ENCODE results near the gene HAX1. TPM values are rescaled to one million over a fixed set of nuclear protein-coding genes. Genes with fewer than 3 reads are reported as not detected.

Gene HAX1
- polyA plus RNA-seq, 1 of the 3 experiments (the other 2 are of a cell fraction), result 74.1 TPM

DNA sequence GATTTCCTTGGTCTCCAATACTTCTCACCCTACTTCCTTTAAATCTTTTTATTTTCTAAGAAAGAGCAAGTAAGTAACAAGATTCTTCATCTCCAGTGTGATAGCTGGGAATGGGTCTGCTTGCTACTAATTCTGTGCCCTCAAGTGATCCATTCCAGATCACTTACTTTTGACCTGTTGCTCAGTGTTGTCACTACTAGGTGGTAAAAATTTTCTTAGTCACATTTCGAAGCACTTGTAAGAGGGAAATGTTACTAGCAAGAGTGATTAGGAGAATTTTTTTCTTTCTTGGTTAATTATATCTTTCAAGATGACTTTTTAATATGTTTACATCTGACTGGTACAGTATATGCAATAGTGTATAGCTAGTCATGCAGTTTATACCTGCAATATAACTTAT lies 49.5 kb upstream of the HAX1 start:
- Histone ChIP-seq H3F3A (replicated peaks; ENCODE audit: insufficient read depth) (peaks cover 3% of the 10 kb centered on the region), H4K20me1 (ENCODE audit: insufficient read depth) (peaks cover 55% of the 10 kb centered on the region), H3K27ac (ENCODE audit: low read depth in 2 of 2, low read length in 1 of 2) (no peak overlapping the region; a peak in 1 of 4 replicates), H3K27me3 (ENCODE audit: insufficient read depth) (no peaks in the 10 kb centered on the region), H3K9ac (no peak overlapping the region), H3K9me2 (no peaks in the 10 kb centered on the region), H3K79me2 (ENCODE audit: insufficient read depth) (peaks cover 94% of the 10 kb centered on the region), H3K4me1 (ENCODE audit: control insufficient read depth in 1 of 2, insufficient read depth in 2 of 2, low read depth in 1 of 2, low read length in 1 of 2) (peaks cover 16 to 30% of the 10 kb centered on the region in 2 experiments), H3K4me3 (ENCODE audit: low read depth in 2 of 2, low read length in 1 of 2) (peak overlapping the region in 1 of 2 experiments; percentile 21; a peak in 1 of 4 replicates), H3K9me3 (no peaks in the 10 kb centered on the region), H2AFZ (ENCODE audit: low read depth) (no peak overlapping the region), H3K36me3 (replicated peaks in 1 of 2; ENCODE audit: control insufficient read depth in 1 of 2, insufficient read depth in 2 of 2, low read length in 1 of 2) (peaks cover 48 to 58% of the 10 kb centered on the region in 2 experiments), H3K4me2 (peak overlapping the region; percentile 76)
- POLR2A ChIA-PET, result interaction anchor here (0.6 to 1.6 kb wide), 3 partner anchors 12 to 233 kb away, joined by 3 to 5 read pairs (median 4); partner anchors contain the start of gene RPS27
- CTCF ChIA-PET, result interaction anchor here (0.8 to 2.7 kb wide), 6 partner anchors 14 to 112 kb away, joined by 3 to 9 read pairs (median 4); no protein-coding TSS in a partner anchor
- 95% methylated on average over 1 of the region's 1 CpG for WGBS (ENCODE audit: low lambda C conversion rate)
- no peak for DNase-seq
- TF ChIP-seq USF2 (IDR thresholded peaks at IDR 0.05; ENCODE audit: borderline replicate concordance, low read depth, low read length) (no peak), JUND (IDR thresholded peaks at IDR 0.05) (no peak), FOXM1 (IDR thresholded peaks at IDR 0.05; ENCODE audit: low read depth) (no peak)
- TF ChIP-seq, protein P1, sequence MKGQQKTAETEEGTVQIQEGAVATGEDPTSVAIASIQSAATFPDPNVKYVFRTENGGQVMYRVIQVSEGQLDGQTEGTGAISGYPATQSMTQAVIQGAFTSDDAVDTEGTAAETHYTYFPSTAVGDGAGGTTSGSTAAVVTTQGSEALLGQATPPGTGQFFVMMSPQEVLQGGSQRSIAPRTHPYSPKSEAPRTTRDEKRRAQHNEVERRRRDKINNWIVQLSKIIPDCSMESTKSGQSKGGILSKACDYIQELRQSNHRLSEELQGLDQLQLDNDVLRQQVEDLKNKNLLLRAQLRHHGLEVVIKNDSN (IDR thresholded peaks at IDR 0.05; ENCODE audit: borderline replicate concordance, low read depth), result no peak

DNA sequence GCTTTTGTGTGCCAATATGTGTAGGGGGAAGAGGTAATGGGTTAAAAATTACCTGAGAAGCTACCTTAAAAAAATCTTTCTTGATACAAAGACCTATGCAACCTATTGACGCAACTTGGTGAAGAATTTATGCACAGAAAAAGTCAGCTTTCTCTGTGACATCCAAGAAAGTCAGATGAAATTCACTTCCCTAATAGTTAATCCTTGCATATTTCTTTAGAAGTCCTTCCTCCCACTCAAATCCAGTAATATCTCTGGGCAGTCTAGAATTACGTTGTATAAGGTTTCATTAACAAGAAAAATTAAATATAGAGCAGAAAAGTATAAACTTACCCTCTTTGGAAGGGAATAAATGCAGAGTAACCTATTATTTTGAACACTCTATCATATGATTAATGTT lies 48.8 kb upstream of the HAX1 start:
- 80% methylated on average over 2 of the region's 2 CpGs for WGBS (ENCODE audit: low lambda C conversion rate)
- Histone ChIP-seq H3K4me3 (ENCODE audit: low read depth in 2 of 2, low read length in 1 of 2) (no peak overlapping the region), H4K20me1 (ENCODE audit: insufficient read depth) (peaks cover 58% of the 10 kb centered on the region), H3K79me2 (ENCODE audit: insufficient read depth) (peaks cover 94% of the 10 kb centered on the region), H3K9me2 (no peaks in the 10 kb centered on the region), H3K4me1 (ENCODE audit: control insufficient read depth in 1 of 2, insufficient read depth in 2 of 2, low read depth in 1 of 2, low read length in 1 of 2) (peaks cover 12 to 28% of the 10 kb centered on the region in 2 experiments), H3K27ac (ENCODE audit: low read depth in 2 of 2, low read length in 1 of 2) (no peak overlapping the region), H2AFZ (ENCODE audit: low read depth) (no peak overlapping the region), H3K27me3 (ENCODE audit: insufficient read depth) (no peaks in the 10 kb centered on the region), H3K4me2 (no peak overlapping the region), H3K9ac (no peak overlapping the region), H3K9me3 (no peaks in the 10 kb centered on the region), H3K36me3 (replicated peaks in 1 of 2; ENCODE audit: control insufficient read depth in 1 of 2, insufficient read depth in 2 of 2, low read length in 1 of 2) (peaks cover 48 to 57% of the 10 kb centered on the region in 2 experiments), H3F3A (replicated peaks; ENCODE audit: insufficient read depth) (peaks cover 3% of the 10 kb centered on the region)
- TF ChIP-seq, protein P2, sequence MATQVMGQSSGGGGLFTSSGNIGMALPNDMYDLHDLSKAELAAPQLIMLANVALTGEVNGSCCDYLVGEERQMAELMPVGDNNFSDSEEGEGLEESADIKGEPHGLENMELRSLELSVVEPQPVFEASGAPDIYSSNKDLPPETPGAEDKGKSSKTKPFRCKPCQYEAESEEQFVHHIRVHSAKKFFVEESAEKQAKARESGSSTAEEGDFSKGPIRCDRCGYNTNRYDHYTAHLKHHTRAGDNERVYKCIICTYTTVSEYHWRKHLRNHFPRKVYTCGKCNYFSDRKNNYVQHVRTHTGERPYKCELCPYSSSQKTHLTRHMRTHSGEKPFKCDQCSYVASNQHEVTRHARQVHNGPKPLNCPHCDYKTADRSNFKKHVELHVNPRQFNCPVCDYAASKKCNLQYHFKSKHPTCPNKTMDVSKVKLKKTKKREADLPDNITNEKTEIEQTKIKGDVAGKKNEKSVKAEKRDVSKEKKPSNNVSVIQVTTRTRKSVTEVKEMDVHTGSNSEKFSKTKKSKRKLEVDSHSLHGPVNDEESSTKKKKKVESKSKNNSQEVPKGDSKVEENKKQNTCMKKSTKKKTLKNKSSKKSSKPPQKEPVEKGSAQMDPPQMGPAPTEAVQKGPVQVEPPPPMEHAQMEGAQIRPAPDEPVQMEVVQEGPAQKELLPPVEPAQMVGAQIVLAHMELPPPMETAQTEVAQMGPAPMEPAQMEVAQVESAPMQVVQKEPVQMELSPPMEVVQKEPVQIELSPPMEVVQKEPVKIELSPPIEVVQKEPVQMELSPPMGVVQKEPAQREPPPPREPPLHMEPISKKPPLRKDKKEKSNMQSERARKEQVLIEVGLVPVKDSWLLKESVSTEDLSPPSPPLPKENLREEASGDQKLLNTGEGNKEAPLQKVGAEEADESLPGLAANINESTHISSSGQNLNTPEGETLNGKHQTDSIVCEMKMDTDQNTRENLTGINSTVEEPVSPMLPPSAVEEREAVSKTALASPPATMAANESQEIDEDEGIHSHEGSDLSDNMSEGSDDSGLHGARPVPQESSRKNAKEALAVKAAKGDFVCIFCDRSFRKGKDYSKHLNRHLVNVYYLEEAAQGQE (IDR thresholded peaks at IDR 0.05; ENCODE audit: low read depth, low read length), result no peak
- TF ChIP-seq IRF3 (IDR thresholded peaks at IDR 0.05; ENCODE audit: low read depth, low read length) (no peak), EP300 (IDR thresholded peaks at IDR 0.05; ENCODE audit: borderline replicate concordance in 1 of 2, low read depth in 1 of 2, low read length in 1 of 2) (no peak), TCF12 (IDR thresholded peaks at IDR 0.05) (no peak), MEF2A (IDR thresholded peaks at IDR 0.05; ENCODE audit: borderline replicate concordance, low read depth) (no peak), GATA2 (CRISPR knock-in tag; IDR thresholded peaks at IDR 0.05) (no peak), USF2 (IDR thresholded peaks at IDR 0.05; ENCODE audit: borderline replicate concordance, low read depth, low read length) (no peak)
- TF ChIP-seq, protein P1 (IDR thresholded peaks at IDR 0.05; ENCODE audit: borderline replicate concordance, low read depth), result no peak
- DNase-seq, result no peak
- ChIA-PET POLR2A (interaction anchor here (0.7 kb wide), 1 partner anchor 11 kb away, joined by 3 read pairs; no protein-coding TSS in a partner anchor), CTCF (interaction anchor here (1.0 to 2.7 kb wide), 5 partner anchors 13 to 111 kb away, joined by 3 to 9 read pairs (median 4); no protein-coding TSS in a partner anchor)

Measured in SK-N-SH (cell line).